Measurements from ENCODE around the gene FOXP1. TPM values are rescaled to one million over a fixed set of nuclear protein-coding genes. Genes with fewer than 3 reads are reported as not detected.

Gene FOXP1
- total RNA-seq, 1 experiment from 2014 or later, result 2.9 TPM

DNA sequence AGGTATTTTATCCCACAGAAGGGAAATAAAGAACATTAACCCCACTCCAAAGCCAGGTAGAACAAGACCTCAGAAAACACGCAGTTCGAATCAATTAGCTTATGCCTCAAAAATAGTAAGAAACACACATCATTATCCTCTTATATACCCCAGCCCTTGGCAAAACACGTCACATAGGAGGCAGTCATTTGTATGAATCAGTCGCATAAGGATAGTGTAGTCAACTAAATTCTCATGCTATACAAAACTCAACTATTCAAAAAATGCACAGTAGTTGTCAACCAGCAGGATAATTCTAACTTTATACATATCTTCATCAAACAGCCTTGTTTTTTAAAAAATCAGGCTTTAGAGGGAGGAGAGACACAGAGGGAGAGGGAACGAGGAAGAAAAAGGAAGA lies 298.4 kb downstream of the FOXP1 start:
- no peaks in the 10 kb centered on the region for H3K36me3 ChIP-seq (ENCODE audit: control insufficient read depth, insufficient read depth, low read length)
- DNase-seq (ENCODE audit: low read depth, low spot score) (no peak), ATAC-seq (no peak)
- H3K27me3 ChIP-seq (ENCODE audit: control insufficient read depth, insufficient read depth, low read length), result no peaks in the 10 kb centered on the region
- no TSS peak for BruUV-seq (replicated peaks)
- no peaks in the 10 kb centered on the region for H3K4me1 ChIP-seq (ENCODE audit: control insufficient read depth, insufficient read depth, low read length)
- intact Hi-C loops (cut with micrococcal nuclease; ENCODE audit: unreplicated experiment), result no loop called here
- TF ChIP-seq, protein P1, sequence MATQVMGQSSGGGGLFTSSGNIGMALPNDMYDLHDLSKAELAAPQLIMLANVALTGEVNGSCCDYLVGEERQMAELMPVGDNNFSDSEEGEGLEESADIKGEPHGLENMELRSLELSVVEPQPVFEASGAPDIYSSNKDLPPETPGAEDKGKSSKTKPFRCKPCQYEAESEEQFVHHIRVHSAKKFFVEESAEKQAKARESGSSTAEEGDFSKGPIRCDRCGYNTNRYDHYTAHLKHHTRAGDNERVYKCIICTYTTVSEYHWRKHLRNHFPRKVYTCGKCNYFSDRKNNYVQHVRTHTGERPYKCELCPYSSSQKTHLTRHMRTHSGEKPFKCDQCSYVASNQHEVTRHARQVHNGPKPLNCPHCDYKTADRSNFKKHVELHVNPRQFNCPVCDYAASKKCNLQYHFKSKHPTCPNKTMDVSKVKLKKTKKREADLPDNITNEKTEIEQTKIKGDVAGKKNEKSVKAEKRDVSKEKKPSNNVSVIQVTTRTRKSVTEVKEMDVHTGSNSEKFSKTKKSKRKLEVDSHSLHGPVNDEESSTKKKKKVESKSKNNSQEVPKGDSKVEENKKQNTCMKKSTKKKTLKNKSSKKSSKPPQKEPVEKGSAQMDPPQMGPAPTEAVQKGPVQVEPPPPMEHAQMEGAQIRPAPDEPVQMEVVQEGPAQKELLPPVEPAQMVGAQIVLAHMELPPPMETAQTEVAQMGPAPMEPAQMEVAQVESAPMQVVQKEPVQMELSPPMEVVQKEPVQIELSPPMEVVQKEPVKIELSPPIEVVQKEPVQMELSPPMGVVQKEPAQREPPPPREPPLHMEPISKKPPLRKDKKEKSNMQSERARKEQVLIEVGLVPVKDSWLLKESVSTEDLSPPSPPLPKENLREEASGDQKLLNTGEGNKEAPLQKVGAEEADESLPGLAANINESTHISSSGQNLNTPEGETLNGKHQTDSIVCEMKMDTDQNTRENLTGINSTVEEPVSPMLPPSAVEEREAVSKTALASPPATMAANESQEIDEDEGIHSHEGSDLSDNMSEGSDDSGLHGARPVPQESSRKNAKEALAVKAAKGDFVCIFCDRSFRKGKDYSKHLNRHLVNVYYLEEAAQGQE (IDR thresholded peaks at IDR 0.05; ENCODE audit: insufficient read depth in 1 of 2, low read depth in 2 of 2, low read length in 1 of 2), result no peak
- TF ChIP-seq POLR2AphosphoS5 (IDR thresholded peaks at IDR 0.05; ENCODE audit: low read depth, low read length), result no peak
- no peak overlapping the region for H3K4me3 ChIP-seq (ENCODE audit: low read depth in 2 of 2, low read length in 2 of 2)
- ChIA-PET POLR2A (no interaction called here), CTCF (no interaction called here)
- no peak overlapping the region for H3K27ac ChIP-seq (ENCODE audit: low read length)
- in situ Hi-C loops (cut with HindIII; ENCODE audit: low pct_unique_long_range_greater_than_20kb, low sequenced_read_pairs), result no loop called here
- H3K9me3 ChIP-seq (ENCODE audit: control insufficient read depth, insufficient read depth, low read depth, low read length), result no peaks in the 10 kb centered on the region

DNA sequence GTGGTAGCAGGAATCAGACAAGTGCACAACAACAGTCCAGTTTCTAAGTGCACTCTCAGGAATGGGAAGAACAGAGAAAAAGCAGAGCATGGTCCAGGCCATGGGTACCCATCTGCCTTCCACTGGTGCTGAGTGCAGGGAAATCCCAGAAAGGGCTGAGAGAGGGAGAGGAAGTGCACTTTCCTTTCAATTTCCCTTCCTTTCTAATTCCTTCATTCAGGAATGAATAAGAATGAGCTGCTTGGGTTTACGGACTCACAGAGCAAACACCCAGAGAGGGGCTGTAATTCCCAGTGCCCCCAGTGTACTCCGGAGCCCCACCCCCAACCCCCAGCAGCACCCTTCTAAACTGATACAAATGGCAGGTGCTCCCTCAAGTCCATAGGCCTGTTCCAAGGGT lies 300.6 kb downstream of the FOXP1 start:
- TF ChIP-seq, protein P1 (IDR thresholded peaks at IDR 0.05; ENCODE audit: insufficient read depth in 1 of 2, low read depth in 2 of 2, low read length in 1 of 2), result no peak
- TF ChIP-seq TCF7L2 (IDR thresholded peaks at IDR 0.05; ENCODE audit: low read depth, low read length) (no peak), SIN3A (IDR thresholded peaks at IDR 0.05; ENCODE audit: borderline replicate concordance, insufficient read depth, low read depth, low read length) (no peak), POLR2AphosphoS5 (IDR thresholded peaks at IDR 0.05; ENCODE audit: low read depth, low read length) (no peak)
- TF ChIP-seq, protein P2, sequence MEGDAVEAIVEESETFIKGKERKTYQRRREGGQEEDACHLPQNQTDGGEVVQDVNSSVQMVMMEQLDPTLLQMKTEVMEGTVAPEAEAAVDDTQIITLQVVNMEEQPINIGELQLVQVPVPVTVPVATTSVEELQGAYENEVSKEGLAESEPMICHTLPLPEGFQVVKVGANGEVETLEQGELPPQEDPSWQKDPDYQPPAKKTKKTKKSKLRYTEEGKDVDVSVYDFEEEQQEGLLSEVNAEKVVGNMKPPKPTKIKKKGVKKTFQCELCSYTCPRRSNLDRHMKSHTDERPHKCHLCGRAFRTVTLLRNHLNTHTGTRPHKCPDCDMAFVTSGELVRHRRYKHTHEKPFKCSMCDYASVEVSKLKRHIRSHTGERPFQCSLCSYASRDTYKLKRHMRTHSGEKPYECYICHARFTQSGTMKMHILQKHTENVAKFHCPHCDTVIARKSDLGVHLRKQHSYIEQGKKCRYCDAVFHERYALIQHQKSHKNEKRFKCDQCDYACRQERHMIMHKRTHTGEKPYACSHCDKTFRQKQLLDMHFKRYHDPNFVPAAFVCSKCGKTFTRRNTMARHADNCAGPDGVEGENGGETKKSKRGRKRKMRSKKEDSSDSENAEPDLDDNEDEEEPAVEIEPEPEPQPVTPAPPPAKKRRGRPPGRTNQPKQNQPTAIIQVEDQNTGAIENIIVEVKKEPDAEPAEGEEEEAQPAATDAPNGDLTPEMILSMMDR (IDR thresholded peaks at IDR 0.05), result no peak
- no peaks in the 10 kb centered on the region for H3K9me3 ChIP-seq (ENCODE audit: control insufficient read depth, insufficient read depth, low read depth, low read length)
- H3K27ac ChIP-seq (ENCODE audit: low read length), result no peak overlapping the region
- BruUV-seq (replicated peaks), result no TSS peak
- H3K4me3 ChIP-seq (ENCODE audit: low read depth in 2 of 2, low read length in 2 of 2), result no peak overlapping the region
- intact Hi-C loops (cut with micrococcal nuclease; ENCODE audit: unreplicated experiment), result no loop called here
- H3K27me3 ChIP-seq (ENCODE audit: control insufficient read depth, insufficient read depth, low read length), result no peaks in the 10 kb centered on the region
- in situ Hi-C loops (cut with HindIII; ENCODE audit: low pct_unique_long_range_greater_than_20kb, low sequenced_read_pairs), result no loop called here
- DNase-seq (ENCODE audit: low read depth, low spot score), result no peak
- CTCF ChIA-PET, result no interaction called here
- no peak for ATAC-seq
- POLR2A ChIA-PET, result no interaction called here
- no peaks in the 10 kb centered on the region for H3K36me3 ChIP-seq (ENCODE audit: control insufficient read depth, insufficient read depth, low read length)
- H3K4me1 ChIP-seq (ENCODE audit: control insufficient read depth, insufficient read depth, low read length), result no peaks in the 10 kb centered on the region

Data from Panc1 (cell line).